Prostate gland (tissue), 2 donors: ENCODE data around the gene ING2. TPM values are rescaled to one million over a fixed set of nuclear protein-coding genes. Genes with fewer than 3 reads are reported as not detected.
"Not testable (repeated sequence)": the region's sequence is repeated elsewhere in the genome, so short reads cannot be mapped to it uniquely, and the experiment has no call there.

ENCODE experiments used
- DNase-seq: peaks from one replicate; pipeline ENCODE4 v3.0.0-alpha.2; 2019; ENCODE audit warnings: low spot score
- H3K27ac ChIP-seq, 2 donors: fragments of 200-600 bp; sonication (generic); 2 replicates each; pipeline ENCODE4 v1.5.1; 2017 to 2019
- H3K27me3 ChIP-seq: fragments of 200-600 bp; sonication (generic); replicated peaks from 2 replicates; pipeline ENCODE4 v1.5.1; 2019; ENCODE audit not compliant: insufficient read depth
- H3K36me3 ChIP-seq, 2 donors: fragments of 200-600 bp; sonication (generic); 1 replicate in 1 of 2; 2 replicates in 1 of 2; pipeline versions ENCODE4 v1.5.1 to v1.8.1; 2017 to 2019
- H3K4me1 ChIP-seq: fragments of 200-600 bp; sonication (generic); replicated peaks from 2 replicates; pipeline ENCODE4 v1.5.1; 2019
- H3K4me3 ChIP-seq, 2 donors: fragments of 200-600 bp; sonication (generic); 2 replicates each; pipeline ENCODE4 v1.5.1; 2017 to 2019
- H3K9me3 ChIP-seq: fragments of 200-600 bp; sonication (generic); 2 replicates; pipeline ENCODE4 v1.5.1; 2017
- POLR2A ChIP-seq: fragments of 450-650 bp; IDR thresholded peaks from one replicate; pipeline ENCODE4 v1.6.1; 2016; ENCODE audit warnings: antibody characterized with exemption, mild to moderate bottlenecking
- POLR2AphosphoS5 ChIP-seq: sonication (generic); formaldehyde crosslinking; IDR thresholded peaks from one replicate; pipeline ENCODE4 v1.6.1; 2017; ENCODE audit warnings: antibody characterized with exemption
- WGBS: methylation state at CpG from one replicate; pipeline ENCODE4 v1.1.5; 2018; 5-methylcytosine and 5-hydroxymethylcytosine counted together
- intact Hi-C: fragments of 100-400 bp; cut with DNase I; formaldehyde crosslinking; loops from one replicate; pipeline ENCODE4 v1.14.2; 2022
- total RNA-seq, 2 donors: library from RNA; depleted of rRNA; stranded (reverse); fragments of >200 nt; gene quantifications; one replicate each; pipeline ENCODE4 v1.1.0, GENCODE V29; 2016
- TF ChIP-seq, protein P1 (sequence below), 4 experiments: fragments of 200-600 bp in 2 of 4; fragments of 450-650 bp in 2 of 4; sonication (generic) in 2 of 4; IDR thresholded peaks; 1 replicate in 3 of 4; 2 replicates in 1 of 4; pipeline ENCODE4 v1.5.1; 2016 to 2019; ENCODE audit warnings: antibody characterized with exemption in 4 of 4, mild to moderate bottlenecking in 2 of 4, moderate library complexity in 2 of 4

ING2 gene
- total RNA-seq, result 10 to 100 TPM; 23.1 to 34.6 TPM

- H3K9me3 ChIP-seq, result no peaks in the 10 kb centered on the region
- no peaks in the 10 kb centered on the region for H3K27me3 ChIP-seq
- no peaks in the 10 kb centered on the region for H3K36me3 ChIP-seq
- H3K4me3 ChIP-seq, result peak within 1 kb of the TSS; percentile 90 to 99
- TF ChIP-seq POLR2A, result no peak
- no peak for TF ChIP-seq POLR2AphosphoS5
- TF ChIP-seq, protein P1, sequence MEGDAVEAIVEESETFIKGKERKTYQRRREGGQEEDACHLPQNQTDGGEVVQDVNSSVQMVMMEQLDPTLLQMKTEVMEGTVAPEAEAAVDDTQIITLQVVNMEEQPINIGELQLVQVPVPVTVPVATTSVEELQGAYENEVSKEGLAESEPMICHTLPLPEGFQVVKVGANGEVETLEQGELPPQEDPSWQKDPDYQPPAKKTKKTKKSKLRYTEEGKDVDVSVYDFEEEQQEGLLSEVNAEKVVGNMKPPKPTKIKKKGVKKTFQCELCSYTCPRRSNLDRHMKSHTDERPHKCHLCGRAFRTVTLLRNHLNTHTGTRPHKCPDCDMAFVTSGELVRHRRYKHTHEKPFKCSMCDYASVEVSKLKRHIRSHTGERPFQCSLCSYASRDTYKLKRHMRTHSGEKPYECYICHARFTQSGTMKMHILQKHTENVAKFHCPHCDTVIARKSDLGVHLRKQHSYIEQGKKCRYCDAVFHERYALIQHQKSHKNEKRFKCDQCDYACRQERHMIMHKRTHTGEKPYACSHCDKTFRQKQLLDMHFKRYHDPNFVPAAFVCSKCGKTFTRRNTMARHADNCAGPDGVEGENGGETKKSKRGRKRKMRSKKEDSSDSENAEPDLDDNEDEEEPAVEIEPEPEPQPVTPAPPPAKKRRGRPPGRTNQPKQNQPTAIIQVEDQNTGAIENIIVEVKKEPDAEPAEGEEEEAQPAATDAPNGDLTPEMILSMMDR (IDR thresholded peaks at IDR 0.05), result no peak
- no peak for DNase-seq
- peak within 1 kb of the TSS; percentile 98 to 99 for H3K27ac ChIP-seq
- intact Hi-C loops, result loop anchor here (1.0 to 10.0 kb wide), 3 partner anchors 61 to 660 kb away; partner anchors contain the start of genes CDKN2AIP, RWDD4 and TRAPPC11
- 2% methylated on average over 47 of the region's 68 CpGs for WGBS
- H3K4me1 ChIP-seq, result no peaks in the 10 kb centered on the region
Measured at GRCh38 chr4:183504930-183505610, at the start of gene ING2. TSS of gene ING2 (plus strand) at chr4:183505058. CDS start at chr4:183505196, 138 bp downstream.

DNA sequence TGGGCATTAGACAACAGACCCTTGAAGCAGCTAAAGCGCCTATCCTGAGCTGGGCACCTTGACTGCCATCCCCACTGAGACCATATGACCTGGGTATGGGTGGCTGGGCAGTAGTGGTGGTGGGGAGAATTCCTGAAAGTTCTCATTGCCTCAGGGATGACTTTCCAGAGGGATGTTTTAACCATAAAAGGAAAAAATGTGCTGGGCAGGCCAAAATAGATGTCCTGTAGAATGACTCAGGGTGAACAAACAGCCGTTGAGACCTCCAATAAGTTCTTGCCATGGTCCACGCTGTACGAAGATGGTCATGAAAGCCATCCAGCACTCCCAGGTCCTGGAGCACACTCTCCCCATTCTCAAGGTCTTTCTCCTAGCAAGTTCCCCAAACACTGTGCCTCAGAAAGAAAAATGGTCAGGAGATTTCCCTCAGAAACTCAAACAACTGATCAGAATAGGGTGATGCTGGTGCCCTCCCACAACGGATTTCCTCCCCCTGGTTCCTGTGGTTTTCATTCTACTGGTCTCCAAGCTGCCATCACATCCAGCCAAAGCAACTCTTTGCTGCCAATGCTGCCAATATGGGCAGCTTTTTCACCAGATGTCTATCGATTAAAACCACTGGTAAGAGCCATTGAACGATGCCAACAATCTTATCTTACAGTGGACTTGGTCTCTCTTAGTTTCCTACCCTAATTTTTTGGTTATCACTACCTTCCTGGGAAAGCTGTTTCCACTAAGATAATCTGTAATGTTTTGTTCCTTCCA, 49.2 kb upstream of the ING2 start:
- no peaks in the 10 kb centered on the region for H3K4me1 ChIP-seq
- no peak for DNase-seq
- no peak overlapping the region for H3K4me3 ChIP-seq
- WGBS, result 89% methylated on average over 7 of the region's 7 CpGs
- no peaks in the 10 kb centered on the region for H3K36me3 ChIP-seq
- intact Hi-C loops, result no loop called here
- H3K27me3 ChIP-seq, result no peaks in the 10 kb centered on the region
- no peaks in the 10 kb centered on the region for H3K9me3 ChIP-seq
- TF ChIP-seq, protein P1 (IDR thresholded peaks at IDR 0.05), result no peak
- no peak for TF ChIP-seq POLR2A
- no peak for TF ChIP-seq POLR2AphosphoS5
- H3K27ac ChIP-seq, result no peak overlapping the region

GRCh38 chr4:183458005-183458404, 46.9 kb upstream of the ING2 start:
- Histone ChIP-seq H3K4me3 (no peak overlapping the region), H3K9me3 (no peaks in the 10 kb centered on the region), H3K4me1 (no peaks in the 10 kb centered on the region), H3K27ac (no peak overlapping the region), H3K27me3 (no peaks in the 10 kb centered on the region), H3K36me3 (no peaks in the 10 kb centered on the region)
- no peak for DNase-seq
- TF ChIP-seq POLR2A (no peak), POLR2AphosphoS5 (no peak)
- TF ChIP-seq, protein P1 (IDR thresholded peaks at IDR 0.05), result no peak
- 78% methylated on average over 5 of the region's 5 CpGs for WGBS
- intact Hi-C loops, result no loop called here

DNA sequence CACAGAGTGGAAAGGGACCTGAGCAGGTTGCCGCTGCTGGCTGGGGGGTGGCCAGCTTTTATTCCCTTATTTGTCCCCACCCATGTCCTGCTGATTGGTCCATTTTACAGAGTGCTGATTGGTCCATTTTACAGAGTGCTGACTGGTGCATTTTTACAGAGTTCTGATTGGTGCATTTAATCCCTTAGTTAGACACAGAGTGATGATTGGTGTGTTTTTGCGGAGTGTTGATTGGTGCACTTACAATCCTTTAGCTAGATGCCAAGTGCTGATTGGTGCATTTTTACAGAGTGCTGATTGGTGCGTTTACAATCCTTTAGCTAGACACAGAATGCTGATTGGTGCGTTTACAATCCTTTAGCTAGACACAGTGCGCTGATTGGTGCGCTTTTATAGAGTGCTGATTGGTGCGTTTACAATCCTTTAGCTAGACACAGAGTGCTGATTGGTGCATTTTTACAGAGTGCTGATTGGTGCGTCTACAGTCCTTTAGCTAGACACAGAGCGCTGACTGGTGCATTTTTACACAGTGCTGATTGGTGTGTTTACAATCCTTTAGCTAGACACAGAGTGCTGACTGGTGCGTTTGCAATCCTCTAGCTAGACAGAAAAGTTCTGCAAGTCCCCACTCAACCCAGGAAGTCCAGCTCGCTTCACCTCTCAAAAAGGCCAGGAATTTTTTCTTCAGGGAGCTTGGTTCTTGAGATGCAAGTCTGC, 40.8 kb upstream of the ING2 start:
- H3K4me1 ChIP-seq, H3K27ac ChIP-seq, H3K36me3 ChIP-seq, H3K27me3 ChIP-seq, DNase-seq, H3K4me3 ChIP-seq, intact Hi-C loops, H3K9me3 ChIP-seq: not testable (repeated sequence)
- WGBS, result 75% methylated on average over 11 of the region's 11 CpGs

DNA sequence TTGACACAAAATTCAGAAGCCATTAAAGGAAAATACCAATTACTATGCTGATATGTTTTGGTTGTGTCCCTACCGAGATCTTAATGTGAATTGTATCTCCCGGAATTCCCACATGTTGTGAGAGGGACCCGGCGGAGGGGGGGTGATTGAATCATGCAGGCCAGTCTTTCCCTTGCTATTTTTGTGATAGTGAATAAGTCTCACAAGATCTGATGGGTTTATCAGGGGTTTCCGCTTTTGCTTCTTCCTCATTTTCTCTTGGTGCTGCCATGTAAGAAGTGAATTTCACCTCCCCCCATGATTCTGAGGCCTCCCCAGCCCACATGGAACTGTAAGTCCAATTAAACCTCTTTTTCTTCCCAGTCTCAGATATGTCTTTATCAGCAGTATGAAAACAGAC, 39.0 kb upstream of the ING2 start:
- H3K9me3 ChIP-seq, H3K4me1 ChIP-seq, H3K27ac ChIP-seq, H3K36me3 ChIP-seq, intact Hi-C loops, H3K27me3 ChIP-seq, DNase-seq, H3K4me3 ChIP-seq: not testable (repeated sequence)
- 54% methylated on average over 5 of the region's 5 CpGs for WGBS
